Stimulated activated CD4-positive, alpha-beta T cell treated with anti-CD3 and anti-CD28 coated beads, Interleukin-1b, Interleukin-23, amount 100 ng/mL, for 1 hour (primary cell): ENCODE measurements around the gene RPS6KA2.

Source experiments
- DNase-seq, 2 donors: peaks; one replicate each; pipeline ENCODE4 v3.0.0-alpha.2; 2020; ENCODE audit warnings: low read depth in 2 of 2

RPS6KA2 gene

DNA sequence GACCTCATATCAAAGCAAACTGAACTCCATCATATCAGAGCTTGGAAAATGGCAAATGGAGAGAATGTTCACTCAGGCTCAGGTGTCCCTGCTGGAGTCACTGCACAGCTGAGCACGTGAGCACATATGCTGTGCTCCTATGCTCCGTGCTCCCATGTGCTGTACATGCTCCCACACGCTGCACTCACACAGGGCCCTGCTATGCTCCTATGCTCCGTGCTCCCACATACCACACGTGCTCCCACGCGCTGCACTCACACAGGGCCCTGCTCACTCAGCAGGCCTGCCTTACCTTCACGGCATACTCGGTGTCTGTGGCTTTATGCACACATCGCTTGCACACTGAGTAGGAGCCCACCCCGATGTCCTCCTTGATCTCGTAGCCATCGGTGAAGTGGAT lies 178.6 kb downstream of the RPS6KA2 start:
- DNase-seq, result no peak

GRCh38 chr6:166446567-166447065 lies 180.4 kb downstream of the RPS6KA2 start:
- no peak for DNase-seq

DNA sequence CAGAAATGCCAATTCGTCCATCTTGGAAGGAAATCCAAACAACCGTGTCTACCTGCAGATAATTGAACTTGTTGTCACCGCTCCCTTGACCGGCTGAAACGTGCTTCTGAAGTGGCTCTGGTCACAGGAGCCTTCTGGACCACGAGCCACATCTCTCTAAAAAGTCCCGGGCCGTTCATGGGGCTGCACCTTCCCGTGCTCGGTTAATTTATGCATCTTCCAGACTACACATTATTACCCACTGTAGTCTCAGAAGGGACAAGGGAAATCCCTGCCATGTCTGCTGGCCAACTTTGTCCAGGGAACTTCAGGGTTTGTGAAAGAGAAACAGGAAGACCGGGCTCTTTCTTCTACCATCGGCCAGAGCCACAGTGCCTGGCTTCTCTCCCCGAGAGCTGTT lies 180.9 kb downstream of the RPS6KA2 start:
- DNase-seq, result no peak

GRCh38 chr6:166444446-166444845 lies 182.6 kb downstream of the RPS6KA2 start:
- no peak for DNase-seq

- DNase-seq, result no peak
Measured at GRCh38 chr6:166443166-166443565, 183.9 kb downstream of the RPS6KA2 start.

DNA sequence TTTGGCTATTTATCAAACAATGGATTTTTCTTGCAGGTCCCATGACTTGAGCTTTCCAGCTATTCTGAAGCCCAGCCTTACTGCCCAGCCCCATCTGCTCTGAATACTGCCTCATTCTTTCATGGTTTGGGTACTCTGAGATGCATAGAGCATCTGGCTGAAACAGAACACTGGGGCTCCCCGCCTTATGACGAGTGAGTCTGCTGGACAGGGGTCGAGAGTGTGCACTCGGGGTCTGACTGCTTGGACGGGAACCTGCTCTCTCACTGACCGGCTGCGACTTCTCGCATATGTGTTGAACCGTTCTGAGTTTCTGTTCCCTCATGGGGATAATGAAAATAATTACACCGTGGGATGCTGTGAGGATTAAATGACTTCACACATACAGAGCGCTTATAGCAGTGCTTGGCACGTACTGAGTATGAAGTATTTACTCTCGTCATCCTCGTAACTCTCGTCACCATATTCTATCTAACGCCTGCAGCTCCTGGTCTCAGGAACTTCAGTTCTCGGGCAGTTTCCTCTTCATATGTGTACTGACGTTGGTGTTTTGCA lies 184.8 kb downstream of the RPS6KA2 start:
- DNase-seq, result no peak

DNA sequence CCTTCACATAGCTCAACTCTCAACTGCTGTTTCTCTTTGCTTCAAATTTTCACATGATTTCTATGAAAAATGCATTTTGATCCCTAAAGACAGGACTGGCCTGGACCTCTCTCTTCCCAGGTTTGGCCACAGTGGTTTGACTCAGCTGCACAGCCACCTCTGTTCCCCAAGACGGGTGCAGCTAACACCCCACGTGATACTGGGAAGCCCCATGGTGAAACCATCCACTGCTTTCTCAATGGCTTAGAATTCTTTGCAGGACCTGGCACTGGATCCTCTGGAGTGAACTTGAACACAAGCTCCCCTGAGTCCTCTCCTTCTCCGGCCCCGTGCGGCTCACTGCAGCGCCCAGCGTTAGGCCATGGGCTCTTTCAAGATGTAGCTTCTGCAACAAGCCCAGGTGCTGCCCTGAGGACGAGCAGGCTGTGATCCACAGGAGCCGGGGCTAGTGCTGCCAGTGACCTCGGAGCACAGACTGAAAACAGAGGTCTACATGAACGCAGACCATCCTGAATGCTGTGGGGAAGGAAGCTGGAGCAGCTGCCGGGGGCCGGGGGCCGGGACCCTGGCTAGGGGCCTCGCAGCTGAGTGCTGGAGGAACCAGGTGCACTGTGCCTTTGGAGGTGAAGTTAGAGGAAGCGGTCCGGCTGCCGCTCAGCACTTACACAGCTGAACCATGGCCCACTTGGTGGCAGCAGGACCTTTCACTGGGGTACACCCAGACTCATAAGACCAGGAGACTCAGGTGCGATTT lies 185.5 kb downstream of the RPS6KA2 start:
- DNase-seq, result no peak

DNA sequence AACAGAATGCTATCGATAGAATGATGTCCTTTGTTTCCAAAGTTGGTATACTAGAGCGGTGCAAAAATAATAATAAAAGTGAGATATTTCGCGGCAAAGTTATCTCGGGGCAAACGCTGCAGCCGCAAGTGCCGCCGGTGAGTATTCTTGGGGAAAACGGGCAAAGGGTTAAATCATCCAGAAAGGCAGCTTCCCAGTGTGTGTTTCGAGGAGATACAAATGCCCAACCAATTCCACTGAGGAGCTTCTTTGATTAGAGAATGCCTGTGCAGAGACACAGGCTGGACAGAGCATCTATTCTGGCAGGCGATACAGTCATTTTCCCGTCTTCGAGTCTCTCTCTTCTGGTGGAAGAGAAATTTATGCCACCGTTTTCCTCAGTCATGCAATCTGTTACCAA lies 186.3 kb downstream of the RPS6KA2 start:
- no peak for DNase-seq

GRCh38 chr6:166440106-166440505 lies 186.9 kb downstream of the RPS6KA2 start:
- no peak for DNase-seq

DNA sequence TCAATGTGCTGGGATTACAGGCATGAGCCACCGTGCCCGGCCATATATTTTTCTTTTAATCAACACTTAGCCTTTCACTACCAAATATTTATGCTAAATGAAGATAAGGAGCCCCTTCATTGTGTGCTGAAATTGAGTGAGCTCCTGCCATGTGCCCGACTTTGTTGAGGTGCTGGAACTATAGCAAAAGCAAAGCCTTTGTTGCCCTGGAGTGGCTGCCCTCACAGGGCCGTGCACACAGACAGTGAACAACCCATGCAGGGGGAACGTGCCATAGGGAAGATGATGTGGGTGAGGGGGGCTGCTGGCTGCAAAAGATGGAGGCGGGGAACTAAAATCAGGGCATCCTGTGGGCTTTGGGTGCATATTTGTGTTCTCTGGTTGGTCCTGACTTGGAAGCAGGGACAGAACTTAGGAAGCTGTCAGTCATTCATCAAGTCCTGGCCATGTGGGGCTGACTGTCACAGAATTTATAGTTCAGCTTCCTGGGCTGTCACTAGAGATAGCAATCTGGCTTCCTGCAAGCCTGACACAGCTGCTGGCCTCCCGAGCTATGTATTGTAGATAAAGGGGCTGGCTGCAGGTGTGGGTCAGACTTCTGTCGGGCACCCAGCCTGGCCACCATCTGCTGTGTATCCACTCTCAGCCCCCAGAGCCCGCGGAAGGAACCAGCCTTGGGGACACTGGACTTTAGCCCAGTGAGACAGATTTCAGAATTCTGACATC lies 187.5 kb downstream of the RPS6KA2 start:
- DNase-seq, result no peak

DNA sequence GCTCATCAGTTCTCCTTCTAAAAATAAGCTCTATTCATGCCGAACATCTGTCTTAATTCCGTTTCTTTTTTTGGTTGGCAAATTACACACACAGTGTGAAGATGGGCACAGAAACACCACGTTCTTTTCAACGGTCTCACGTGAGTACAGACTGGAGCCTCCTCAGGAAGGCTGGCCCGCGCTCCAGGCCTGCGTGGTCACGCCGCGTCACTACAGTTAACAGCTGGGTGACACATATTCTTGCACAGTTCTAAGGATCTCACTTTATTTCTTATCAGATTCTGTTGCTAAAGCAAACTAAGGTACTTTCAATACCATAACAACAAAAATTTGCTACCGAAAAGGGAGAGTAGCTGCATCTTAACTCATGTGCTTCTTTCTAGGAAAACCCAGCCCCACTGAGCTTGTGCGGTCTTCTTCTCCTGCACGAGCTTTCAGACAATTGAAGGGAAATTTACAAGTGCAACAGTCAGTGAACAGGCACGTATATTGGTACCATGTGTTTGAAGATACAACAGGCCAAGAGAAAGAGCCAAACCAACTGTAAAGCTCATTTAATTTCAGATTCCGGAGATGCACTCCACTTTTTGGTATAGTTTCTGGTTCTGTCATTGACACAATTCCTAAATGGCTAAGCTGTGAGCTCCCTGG lies 188.7 kb downstream of the RPS6KA2 start:
- DNase-seq, result no peak

GRCh38 chr6:166437661-166438060 lies 189.4 kb downstream of the RPS6KA2 start:
- no peak for DNase-seq

DNA sequence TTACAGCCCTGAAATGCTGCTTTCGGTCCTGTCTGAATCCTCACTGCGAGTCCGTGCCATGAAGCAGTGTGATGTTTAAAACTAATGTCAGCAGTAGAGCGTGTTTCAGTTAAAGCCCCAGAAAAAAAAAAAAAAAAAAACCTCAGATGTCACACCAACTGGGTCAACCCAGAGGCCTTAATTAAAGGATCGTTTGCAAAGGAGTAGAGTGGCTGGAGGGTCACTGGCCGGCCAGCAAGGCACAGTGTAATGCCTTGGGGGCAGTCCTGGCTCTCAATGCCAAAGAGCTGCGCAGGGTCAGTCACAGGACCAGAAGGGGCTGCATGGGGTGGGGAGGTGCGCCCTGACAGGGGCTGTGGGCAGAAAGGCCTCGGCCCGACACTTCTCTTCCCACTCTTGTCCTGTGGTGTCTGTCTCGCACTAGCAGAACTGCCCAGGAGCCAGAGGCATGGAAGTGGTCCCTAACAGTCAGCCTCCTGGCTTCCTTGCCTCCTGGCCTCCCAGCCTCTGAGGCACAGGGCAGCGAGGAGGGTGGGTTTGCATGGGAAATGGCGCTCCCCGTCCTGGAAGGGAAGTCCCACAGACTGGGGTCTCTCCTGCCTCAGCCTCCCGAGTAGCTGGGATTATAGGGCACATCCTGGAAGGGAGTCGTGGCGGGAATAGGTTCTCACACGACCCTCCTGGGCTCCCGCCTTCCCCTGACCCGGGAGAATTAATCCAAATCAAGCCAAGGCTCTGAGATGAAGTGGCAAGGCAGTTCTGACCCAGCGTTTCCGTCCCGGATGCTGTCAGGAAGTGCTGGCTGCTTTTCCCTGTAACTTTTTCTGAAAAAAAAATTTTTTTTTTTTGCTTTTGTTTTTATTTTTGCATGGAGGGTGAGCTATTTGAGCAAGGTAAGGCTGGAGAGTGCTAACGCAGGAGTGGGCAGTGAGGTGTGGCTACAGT lies 190.6 kb downstream of the RPS6KA2 start:
- no peak for DNase-seq

- DNase-seq, result no peak
Measured at GRCh38 chr6:166435574-166435973, 191.5 kb downstream of the RPS6KA2 start.

GRCh38 chr6:166434336-166434735 lies 192.7 kb downstream of the RPS6KA2 start:
- DNase-seq, result no peak

- DNase-seq, result no peak
Measured at GRCh38 chr6:166433096-166433495, 194.0 kb downstream of the RPS6KA2 start.

- DNase-seq, result no peak
Measured at GRCh38 chr6:166430269-166430668, 196.8 kb downstream of the RPS6KA2 start.

DNA sequence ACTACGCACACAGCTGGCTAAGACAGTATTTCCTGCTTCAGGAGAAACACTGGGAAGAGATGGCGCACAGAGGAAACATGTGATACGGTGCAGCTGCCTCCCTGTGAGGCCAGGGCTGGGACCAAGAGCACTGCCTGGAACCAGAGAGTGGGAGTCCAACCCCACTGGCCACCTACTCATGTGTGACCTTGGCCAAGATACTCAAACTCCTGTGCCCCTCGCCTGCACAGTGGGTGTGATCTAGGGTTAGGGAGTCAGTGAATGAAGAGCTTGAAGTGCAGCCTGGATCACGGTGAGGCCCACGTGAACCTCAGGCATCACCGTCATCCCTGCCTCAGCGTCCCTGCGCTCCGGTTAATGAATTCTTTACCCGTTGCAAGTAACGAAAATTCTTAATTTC lies 202.6 kb downstream of the RPS6KA2 start:
- no peak for DNase-seq

GRCh38 chr6:166423781-166424180 lies 203.3 kb downstream of the RPS6KA2 start:
- no peak for DNase-seq

DNA sequence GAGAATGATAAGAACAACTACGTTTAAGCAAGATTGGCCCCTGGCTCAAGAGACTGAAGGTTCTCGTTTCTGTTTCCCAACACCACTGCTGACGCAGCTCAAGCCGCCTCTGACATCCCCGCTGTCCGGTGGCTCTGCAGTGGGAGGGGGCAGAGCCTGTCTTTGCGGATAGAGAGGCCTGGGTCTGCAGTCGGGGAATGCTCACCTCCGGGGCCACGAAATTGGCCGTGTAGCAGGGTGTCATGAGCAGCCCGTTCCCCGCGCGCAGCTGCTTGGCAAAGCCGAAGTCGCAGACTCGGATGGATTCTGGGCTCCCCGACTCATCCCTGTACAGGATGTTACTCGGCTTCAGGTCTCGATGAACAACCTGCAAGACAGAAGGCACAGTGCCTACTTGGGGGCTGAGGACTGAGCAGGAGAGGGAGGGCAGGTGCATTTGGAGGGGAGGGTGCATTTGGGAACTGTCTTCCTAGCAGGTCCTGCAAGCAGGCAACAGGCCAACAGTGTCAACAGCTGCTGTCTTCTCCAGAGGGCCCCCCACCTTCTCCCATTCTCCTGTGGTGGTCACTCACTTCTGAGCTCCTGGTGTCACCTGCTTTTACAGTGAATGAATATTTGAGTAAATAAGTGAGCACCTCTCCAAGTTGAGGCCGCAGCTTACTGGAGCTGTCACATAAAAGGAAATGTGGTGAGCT lies 203.9 kb downstream of the RPS6KA2 start:
- DNase-seq, result no peak
